ENCODE results near the gene PIK3CB.
"Not testable (repeated sequence)": the region's sequence is repeated elsewhere in the genome, so short reads cannot be mapped to it uniquely, and the experiment has no call there.

Gene PIK3CB

DNA sequence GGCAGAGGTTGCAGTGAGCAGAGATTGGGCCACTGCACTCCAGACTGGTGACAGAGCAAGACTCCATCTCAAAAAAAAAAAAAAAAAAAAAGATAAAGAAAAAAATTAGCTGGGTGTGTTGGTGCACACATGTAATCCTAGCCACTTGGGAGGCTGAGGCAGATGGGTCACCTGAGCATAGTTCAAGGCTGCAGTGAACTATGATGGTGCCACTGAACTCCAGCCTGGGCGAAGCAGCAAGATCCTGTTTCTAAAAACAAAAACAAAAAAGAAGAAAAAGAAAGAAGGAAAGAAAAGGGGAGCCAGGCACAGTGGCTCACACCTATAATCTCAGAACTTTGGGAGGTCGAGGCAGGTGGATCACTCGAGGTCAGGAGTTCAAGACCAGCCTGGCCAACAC, 32.9 kb downstream of the PIK3CB start:
- H4K20me1 ChIP-seq, result peaks cover 0 to 35% (median 13%) of the 10 kb centered on the region in 11 experiments; a peak in 10 of 22 replicates
- peaks cover 0 to 19% (median 0%) of the 10 kb centered on the region in 10 experiments; a peak in 5 of 20 replicates for H3K4me1 ChIP-seq
- no peak overlapping the region for H3K4me3 ChIP-seq
- H3K4me2 ChIP-seq, result no peak overlapping the region
- H3K27me3 ChIP-seq, result no peaks in the 10 kb centered on the region
- peaks cover 0 to 4% (median 0%) of the 10 kb centered on the region in 11 experiments; a peak in 1 of 22 replicates for H3K9me3 ChIP-seq (replicated peaks in 1 of 11)
- H3K36me3 ChIP-seq, result peaks cover 0 to 18% (median 5%) of the 10 kb centered on the region in 11 experiments; a peak in 6 of 22 replicates
- no peak overlapping the region for H3K27ac ChIP-seq
- H3K9ac ChIP-seq, result no peak overlapping the region
- TF ChIP-seq Cebpa-rat (IDR thresholded peaks at IDR 0.05), result no peak

DNA sequence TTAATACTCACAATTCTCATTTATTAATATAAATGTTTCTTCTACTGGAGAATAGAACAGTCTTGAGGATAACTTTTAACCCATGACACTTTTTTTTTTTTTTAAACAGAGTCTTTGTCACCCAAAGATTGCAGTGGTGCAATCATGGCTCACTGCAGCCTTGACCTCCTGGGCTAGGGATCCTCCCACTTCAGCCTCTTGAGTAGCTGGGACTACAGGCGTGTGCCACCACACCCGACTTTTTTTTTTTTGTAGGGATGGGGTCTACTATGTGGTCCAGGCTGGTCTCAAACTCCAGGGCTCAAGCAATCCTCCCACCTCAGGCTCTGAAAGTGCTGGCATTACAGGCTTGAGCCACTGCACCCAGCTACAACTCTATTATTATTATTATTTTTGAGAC, 34.5 kb downstream of the PIK3CB start:
- TF ChIP-seq Cebpa-rat (IDR thresholded peaks at IDR 0.05), result no peak
- H3K4me1 ChIP-seq, result peaks cover 0 to 7% (median 0%) of the 10 kb centered on the region in 10 experiments; a peak in 1 of 20 replicates
- H3K36me3 ChIP-seq, result peaks cover 0 to 9% (median 6%) of the 10 kb centered on the region in 11 experiments; a peak in 8 of 22 replicates
- H3K4me2 ChIP-seq, result no peak overlapping the region
- H3K27me3 ChIP-seq, result no peaks in the 10 kb centered on the region
- no peak overlapping the region for H3K4me3 ChIP-seq
- no peak overlapping the region for H3K9ac ChIP-seq
- H4K20me1 ChIP-seq, result peaks cover 0 to 33% (median 11%) of the 10 kb centered on the region in 11 experiments; a peak in 10 of 22 replicates
- peaks cover 0 to 4% (median 0%) of the 10 kb centered on the region in 11 experiments; a peak in 1 of 22 replicates for H3K9me3 ChIP-seq (replicated peaks in 1 of 11)
- no peak overlapping the region for H3K27ac ChIP-seq

GRCh38 chr3:138799822-138800221, 34.9 kb downstream of the PIK3CB start:
- Histone ChIP-seq H3K27ac (no peak overlapping the region), H3K4me3 (no peak overlapping the region), H3K4me2 (no peak overlapping the region), H3K27me3 (no peaks in the 10 kb centered on the region), H4K20me1 (peaks cover 0 to 33% (median 11%) of the 10 kb centered on the region in 11 experiments; a peak in 10 of 22 replicates), H3K9ac (no peak overlapping the region), H3K9me3 (replicated peaks in 1 of 11) (peaks cover 0 to 4% (median 0%) of the 10 kb centered on the region in 11 experiments; a peak in 1 of 22 replicates), H3K36me3 (peaks cover 0 to 13% (median 8%) of the 10 kb centered on the region in 11 experiments; a peak in 10 of 22 replicates), H3K4me1 (peaks cover 0 to 7% (median 0%) of the 10 kb centered on the region in 10 experiments; a peak in 1 of 20 replicates)
- no peak for TF ChIP-seq Cebpa-rat (IDR thresholded peaks at IDR 0.05)

- Histone ChIP-seq H3K4me1 (no peaks in the 10 kb centered on the region), H3K27ac (no peak overlapping the region), H4K20me1 (peaks cover 0 to 16% (median 0%) of the 10 kb centered on the region in 11 experiments; a peak in 5 of 22 replicates), H3K4me3 (no peak overlapping the region), H3K27me3 (no peaks in the 10 kb centered on the region), H3K9ac (no peak overlapping the region), H3K4me2 (no peak overlapping the region), H3K9me3 (replicated peaks in 1 of 11) (peaks cover 0 to 4% (median 0%) of the 10 kb centered on the region in 11 experiments; a peak in 1 of 22 replicates), H3K36me3 (peaks cover 19 to 36% (median 30%) of the 10 kb centered on the region in 11 experiments; a peak in 21 of 22 replicates)
- TF ChIP-seq Cebpa-rat (IDR thresholded peaks at IDR 0.05), result no peak
Measured at GRCh38 chr3:138797508-138798038, 37.2 kb downstream of the PIK3CB start.

DNA sequence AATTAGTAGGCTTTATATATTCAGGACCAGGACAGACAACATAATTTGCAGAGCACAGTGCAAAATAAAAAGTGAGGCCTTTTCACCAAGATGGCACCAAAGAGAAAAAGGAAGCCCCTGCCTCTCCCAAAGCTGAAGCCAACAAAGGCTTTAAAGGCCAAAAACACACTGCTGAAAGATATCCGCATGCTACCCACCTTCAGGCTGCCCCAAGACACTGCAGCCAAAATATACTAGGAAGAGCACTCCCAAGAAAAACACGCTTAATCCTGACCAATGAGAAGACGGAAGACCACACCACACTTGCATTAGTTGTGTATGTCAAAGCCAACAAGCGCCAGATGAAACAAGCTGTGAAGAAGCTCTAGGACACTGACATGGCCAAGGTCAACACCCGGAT, 38.0 kb downstream of the PIK3CB start:
- Histone ChIP-seq H3K27ac (no peak overlapping the region), H3K4me2 (no peak overlapping the region), H3K9ac (no peak overlapping the region), H4K20me1 (peaks cover 0 to 15% (median 0%) of the 10 kb centered on the region in 11 experiments; a peak in 3 of 22 replicates), H3K4me1 (no peaks in the 10 kb centered on the region), H3K9me3 (replicated peaks in 1 of 11) (peaks cover 0 to 4% (median 0%) of the 10 kb centered on the region in 11 experiments; a peak in 1 of 22 replicates), H3K27me3 (no peaks in the 10 kb centered on the region), H3K36me3 (peaks cover 20 to 43% (median 35%) of the 10 kb centered on the region in 11 experiments; a peak in 21 of 22 replicates), H3K4me3 (no peak overlapping the region)
- no peak for TF ChIP-seq Cebpa-rat (IDR thresholded peaks at IDR 0.05)

GRCh38 chr3:138786788-138787271, 47.9 kb downstream of the PIK3CB start:
- Histone ChIP-seq H3K4me1 (peaks cover 0 to 30% (median 8%) of the 10 kb centered on the region in 10 experiments; a peak in 10 of 20 replicates), H3K4me2 (peak overlapping the region in 5 of 11 experiments; percentile 13 to 79 (median 58); a peak in 8 of 22 replicates), H4K20me1 (0 out of 22 replicates have a peak, but pooled peaks cover 0 to 5% (median 0%) of the 10 kb centered on the region in 11 experiments), H3K27ac (peak overlapping the region in 8 of 11 experiments; percentile 35 to 81 (median 74); a peak in 14 of 22 replicates), H3K36me3 (peaks cover 11 to 47% (median 21%) of the 10 kb centered on the region in 11 experiments; a peak in 19 of 22 replicates), H3K4me3 (no peak overlapping the region), H3K27me3 (no peaks in the 10 kb centered on the region), H3K9me3 (replicated peaks in 1 of 11) (peaks cover 0 to 23% (median 14%) of the 10 kb centered on the region in 11 experiments; a peak in 20 of 22 replicates), H3K9ac (peak overlapping the region in 5 of 11 experiments; percentile 55 to 67 (median 58); a peak in 10 of 22 replicates)
- TF ChIP-seq Cebpa-rat (IDR thresholded peaks at IDR 0.05), result peak in 1 of 11 experiments; percentile 67; a peak in 2 of 22 replicates

DNA sequence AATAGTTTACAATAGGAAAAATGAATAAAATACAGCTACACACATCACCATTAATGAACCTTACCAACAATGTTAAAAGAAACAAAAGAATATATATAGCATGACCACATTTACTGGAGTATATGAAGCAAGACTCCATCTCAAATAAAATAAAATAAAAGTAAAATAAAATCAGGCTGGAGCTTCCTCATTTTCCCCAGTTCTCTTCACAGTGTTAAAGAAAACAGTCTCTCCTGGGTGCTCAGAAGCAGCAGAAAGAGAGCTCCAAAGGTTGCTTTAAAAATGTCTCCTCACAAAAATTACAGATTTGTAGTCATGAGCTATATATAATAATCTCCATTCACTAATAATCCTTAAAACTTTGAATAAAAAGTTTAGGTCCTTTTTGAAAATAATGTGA, 48.8 kb downstream of the PIK3CB start:
- peak overlapping the region in 8 of 11 experiments; percentile 28 to 81 (median 74); a peak in 14 of 22 replicates for H3K27ac ChIP-seq
- H4K20me1 ChIP-seq, result no peaks in the 10 kb centered on the region
- peaks cover 0 to 30% (median 8%) of the 10 kb centered on the region in 10 experiments; a peak in 10 of 20 replicates for H3K4me1 ChIP-seq
- no peak overlapping the region for H3K4me3 ChIP-seq
- H3K36me3 ChIP-seq, result peaks cover 7 to 40% (median 21%) of the 10 kb centered on the region in 11 experiments; a peak in 17 of 22 replicates
- H3K4me2 ChIP-seq, result peak overlapping the region in 4 of 11 experiments; percentile 47 to 79 (median 68); a peak in 7 of 22 replicates
- no peak for TF ChIP-seq Cebpa-rat (IDR thresholded peaks at IDR 0.05)
- no peaks in the 10 kb centered on the region for H3K27me3 ChIP-seq
- peaks cover 0 to 23% (median 14%) of the 10 kb centered on the region in 11 experiments; a peak in 20 of 22 replicates for H3K9me3 ChIP-seq (replicated peaks in 1 of 11)
- H3K9ac ChIP-seq, result peak overlapping the region in 4 of 11 experiments; percentile 46 to 67 (median 57); a peak in 5 of 22 replicates

GRCh38 chr3:138785362-138785857, 49.3 kb downstream of the PIK3CB start:
- H3K27me3 ChIP-seq, H3K4me3 ChIP-seq, H3K9ac ChIP-seq, H4K20me1 ChIP-seq: not testable (repeated sequence)
- Histone ChIP-seq H3K4me2 (peak overlapping the region in 2 of 11 experiments; percentile 79; a peak in 2 of 22 replicates), H3K36me3 (peaks cover 7 to 40% (median 21%) of the 10 kb centered on the region in 11 experiments; a peak in 17 of 22 replicates), H3K27ac (peak overlapping the region in 1 of 11 experiments; percentile 80; a peak in 1 of 22 replicates), H3K4me1 (peaks cover 0 to 30% (median 8%) of the 10 kb centered on the region in 10 experiments; a peak in 10 of 20 replicates), H3K9me3 (replicated peaks in 1 of 11) (peaks cover 0 to 23% (median 14%) of the 10 kb centered on the region in 11 experiments; a peak in 20 of 22 replicates)
